ENCODE measurements around the gene AMZ1.
"Not testable (repeated sequence)": the region's sequence is repeated elsewhere in the genome, so short reads cannot be mapped to it uniquely, and the experiment has no call there.

Gene AMZ1

DNA sequence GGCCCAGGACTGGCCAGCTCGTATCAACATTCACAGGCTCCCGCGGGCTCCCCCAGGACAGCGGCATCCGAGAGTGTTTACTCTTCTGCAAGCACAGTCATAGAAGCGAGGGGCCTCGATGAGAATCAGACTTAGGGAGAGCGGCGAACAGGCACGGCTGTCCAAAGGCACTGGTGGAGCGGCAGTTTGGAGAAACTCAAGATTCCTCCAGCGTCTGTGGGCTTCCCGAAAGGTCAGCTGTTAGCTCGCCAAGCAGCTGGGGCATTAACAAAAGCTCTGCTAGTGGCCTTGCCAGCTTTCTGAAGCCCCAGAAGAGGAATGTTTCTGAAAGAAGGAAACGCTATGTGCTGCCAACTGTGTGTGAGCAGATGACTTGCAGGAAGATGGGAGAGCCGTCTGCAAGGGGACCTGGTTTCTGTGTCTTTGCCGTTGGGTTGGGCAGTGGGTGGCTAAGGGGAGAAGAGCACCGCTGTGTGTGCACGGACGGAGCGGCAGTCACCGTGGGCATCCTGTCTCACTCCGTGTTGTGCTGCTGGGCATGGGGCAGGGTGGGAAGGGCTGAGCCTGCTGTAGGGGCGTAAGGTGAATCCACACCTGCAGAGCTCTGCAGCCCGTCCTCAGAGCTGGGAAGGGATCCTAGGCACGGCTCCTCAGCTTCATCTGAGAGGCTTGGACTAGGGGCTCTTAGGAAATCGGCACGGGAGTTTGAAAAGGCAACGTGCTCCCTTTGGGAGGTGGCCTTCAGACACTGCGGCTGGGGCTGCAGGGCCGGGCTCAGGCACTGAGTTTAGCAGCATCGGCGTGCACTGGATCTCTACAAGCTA is 42.1 kb downstream of the AMZ1 start:
- no peak for FAIRE-seq

GRCh38 chr7:2730846-2731770 is 43.1 kb downstream of the AMZ1 start:
- no peak for FAIRE-seq

- no peak for FAIRE-seq
Observed at GRCh38 chr7:2732388-2732787, 44.4 kb downstream of the AMZ1 start.

DNA sequence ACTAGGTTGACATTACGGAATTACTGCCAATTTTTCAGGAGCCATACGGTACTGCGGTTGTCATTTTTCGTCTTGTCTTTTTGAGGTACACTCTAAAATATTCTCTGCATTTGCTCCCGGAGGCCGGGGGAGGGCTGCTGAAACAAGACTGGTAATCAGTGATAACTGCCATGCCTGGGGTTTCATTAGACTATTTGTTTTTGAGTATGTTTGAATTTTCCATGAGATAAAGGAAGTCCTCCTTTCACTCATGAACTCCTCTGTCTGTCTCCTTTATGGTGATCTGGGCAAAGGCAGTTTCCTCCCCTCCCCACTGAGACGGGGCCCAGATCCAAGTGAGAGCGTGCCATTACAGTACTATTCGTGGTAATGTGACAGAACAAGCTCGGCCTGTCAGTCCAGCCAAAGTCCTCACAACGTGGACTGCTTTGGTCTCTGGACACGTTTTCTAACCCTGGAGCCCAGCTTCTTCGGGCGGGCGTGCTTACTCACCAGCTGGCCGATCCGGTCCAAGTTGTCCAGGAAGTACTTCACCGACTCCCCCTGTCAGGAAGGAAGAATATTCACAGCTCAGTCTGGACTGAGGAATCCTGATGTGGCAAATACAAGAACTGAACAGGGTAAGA is 45.1 kb downstream of the AMZ1 start:
- no peak for FAIRE-seq

- no peak for FAIRE-seq
Observed at GRCh38 chr7:2734084-2734686, 46.2 kb downstream of the AMZ1 start.

DNA sequence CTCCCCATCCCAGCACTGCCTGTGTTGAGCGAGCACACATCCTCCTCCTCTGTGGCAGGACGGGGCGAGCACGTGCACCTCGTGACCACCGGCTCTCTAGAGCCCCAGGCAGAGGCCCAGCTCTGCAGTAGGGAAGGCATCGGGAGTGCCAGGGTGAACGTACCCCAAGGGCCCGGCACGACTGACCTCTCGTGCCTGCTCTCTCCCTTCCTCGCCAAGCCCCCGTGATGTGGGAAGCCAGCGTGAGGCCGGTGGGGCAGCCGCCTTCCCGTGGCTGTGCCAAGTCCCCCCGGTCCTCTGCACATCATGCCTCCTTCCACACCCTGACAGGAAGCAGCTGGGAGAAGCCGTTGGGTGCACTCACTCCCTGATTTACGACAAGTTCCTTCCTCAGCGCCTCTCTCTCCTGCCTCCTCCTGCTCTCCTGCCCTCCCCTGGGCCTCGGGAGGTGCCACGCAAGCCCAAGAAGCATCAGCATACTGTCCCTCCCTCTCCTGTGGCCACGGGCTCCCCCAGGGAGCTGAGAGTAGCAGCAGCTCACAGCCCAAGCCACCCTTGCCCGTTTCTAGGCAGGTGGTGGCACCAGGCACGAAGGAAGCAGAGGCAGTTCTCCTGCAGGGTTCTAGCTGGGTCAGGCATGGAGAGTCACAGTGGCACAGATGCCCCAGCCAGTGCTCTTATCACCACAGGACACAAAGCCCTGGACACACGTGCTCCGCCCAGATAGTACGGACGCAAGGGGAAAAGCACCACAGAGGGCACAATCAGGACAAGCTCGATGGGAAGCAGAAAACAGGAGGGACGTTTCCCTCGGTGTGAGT is 47.0 kb downstream of the AMZ1 start:
- FAIRE-seq: no peak

- FAIRE-seq: no peak
Observed at GRCh38 chr7:2735744-2736143, 47.7 kb downstream of the AMZ1 start.

GRCh38 chr7:2736411-2736914 is 48.5 kb downstream of the AMZ1 start:
- FAIRE-seq: no peak

GRCh38 chr7:2737005-2737743 is 49.2 kb downstream of the AMZ1 start:
- FAIRE-seq: not testable (repeated sequence)

- FAIRE-seq: no peak
Observed at GRCh38 chr7:2737771-2738540, 50.0 kb downstream of the AMZ1 start.

DNA sequence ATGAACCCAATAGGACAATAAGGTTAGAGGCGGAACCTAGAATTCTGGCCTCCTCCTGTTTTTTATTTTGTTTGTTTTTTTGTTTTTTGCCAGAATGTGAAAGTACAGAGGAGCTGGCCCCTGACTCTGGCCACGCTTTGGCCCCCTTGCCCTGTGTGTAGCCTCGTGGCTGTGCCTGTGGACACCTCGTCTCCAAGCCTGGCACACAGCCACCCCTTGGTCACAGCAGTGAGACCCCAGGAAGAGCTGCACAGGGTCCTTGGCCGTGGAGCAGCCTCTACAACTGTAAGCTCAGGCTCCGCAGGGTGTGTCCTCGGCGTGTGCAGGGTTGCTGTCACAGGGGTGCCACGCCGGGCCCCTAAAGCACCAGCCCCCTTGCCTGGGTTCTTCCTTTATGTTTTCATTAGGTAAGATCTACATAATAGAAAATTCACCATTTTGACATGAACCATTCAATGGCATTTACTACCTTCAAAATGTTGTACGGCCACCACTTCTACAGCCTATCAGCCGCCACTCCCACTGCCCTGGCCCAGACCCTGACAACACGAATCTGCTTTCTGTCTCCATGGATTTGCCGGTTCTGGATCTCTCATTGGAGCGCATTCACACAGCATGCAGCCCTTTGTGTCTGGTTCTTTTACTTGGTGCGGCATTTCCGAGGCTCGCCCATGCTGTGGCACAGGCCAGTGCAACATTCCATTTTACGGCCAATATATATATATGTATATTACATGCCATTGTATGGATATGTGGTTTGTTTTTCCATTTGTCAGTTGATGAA is 51.0 kb downstream of the AMZ1 start:
- FAIRE-seq: no peak

DNA sequence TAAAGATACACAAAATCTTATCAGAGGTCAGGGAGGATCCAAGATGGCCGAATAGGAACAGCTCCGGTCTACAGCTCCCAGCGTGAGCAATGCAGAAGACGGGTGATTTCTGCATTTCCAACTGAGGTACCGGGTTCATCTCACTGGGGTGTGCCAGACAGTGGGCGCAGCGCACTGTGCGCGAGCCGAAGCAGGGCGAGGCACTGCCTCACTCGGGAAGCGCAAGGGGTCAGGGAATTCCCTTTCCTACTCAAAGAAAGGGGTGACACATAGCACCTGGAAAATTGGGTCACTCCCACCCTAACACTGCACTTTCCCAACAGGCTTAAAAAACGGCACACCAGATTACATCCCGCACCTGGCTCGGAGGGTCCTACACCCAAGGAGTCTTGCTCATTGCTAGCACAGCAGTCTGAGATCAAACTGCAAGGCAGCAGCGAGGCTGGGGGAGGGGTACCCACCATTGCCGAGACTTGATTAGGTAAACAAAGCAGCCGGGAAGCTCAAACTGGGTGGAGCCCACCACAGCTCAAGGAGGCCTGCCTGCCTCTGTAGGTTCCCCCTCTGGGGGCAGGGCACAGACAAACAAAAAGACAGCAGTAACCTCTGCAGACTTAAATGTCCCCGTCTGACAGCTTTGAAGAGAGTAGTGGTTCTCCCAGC is 55.7 kb downstream of the AMZ1 start:
- FAIRE-seq: not testable (repeated sequence)

- not testable (repeated sequence) for FAIRE-seq
Observed at GRCh38 chr7:2748684-2749083, 60.7 kb downstream of the AMZ1 start.

GRCh38 chr7:2750004-2750407 is 62.0 kb downstream of the AMZ1 start:
- FAIRE-seq: no peak

- FAIRE-seq: no peak
Observed at GRCh38 chr7:2751086-2751485, 63.1 kb downstream of the AMZ1 start.

GRCh38 chr7:2753148-2753547 is 65.1 kb downstream of the AMZ1 start:
- FAIRE-seq: no peak

DNA sequence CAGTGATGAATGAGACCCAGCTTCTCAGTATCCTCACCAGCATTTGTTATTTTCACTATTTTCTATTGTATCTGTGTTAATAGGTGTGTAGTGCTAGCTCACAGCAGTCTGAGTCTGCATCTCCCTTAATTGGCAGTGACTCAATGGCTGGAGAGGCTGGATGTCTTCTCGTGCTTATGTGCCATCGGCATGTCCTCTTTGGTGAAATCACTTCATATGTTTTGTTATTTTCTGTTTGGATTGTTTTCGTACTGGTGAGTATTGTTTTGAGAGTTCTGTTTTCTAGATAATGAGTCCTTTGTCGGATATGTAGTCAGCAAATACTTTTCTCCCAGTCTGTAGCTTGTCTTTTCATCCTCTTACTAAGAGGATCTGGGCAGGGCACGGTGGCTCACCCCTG is 66.1 kb downstream of the AMZ1 start:
- no peak for FAIRE-seq

- no peak for FAIRE-seq
Observed at GRCh38 chr7:2754912-2755311, 66.9 kb downstream of the AMZ1 start.

DNA sequence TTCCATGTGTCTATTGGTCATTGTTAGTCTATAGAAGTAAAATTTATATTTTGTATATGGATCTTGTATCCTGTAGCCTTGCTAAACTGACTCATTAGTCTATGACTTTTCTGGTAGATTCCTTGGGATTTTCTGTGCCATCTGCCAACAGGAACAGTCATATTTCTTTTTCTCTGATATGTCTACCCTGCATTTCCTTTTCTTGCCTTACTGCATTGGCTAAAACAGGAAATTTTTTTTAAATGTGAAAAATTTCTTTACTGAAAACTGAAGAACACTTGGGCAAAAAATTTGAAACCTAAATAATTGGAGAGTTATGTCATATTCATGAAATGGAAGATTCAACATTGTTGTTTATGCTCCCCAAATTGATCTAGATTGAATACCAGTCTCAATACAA is 67.5 kb downstream of the AMZ1 start:
- no peak for FAIRE-seq
